ENCODE results near the gene MYH7.

The MYH7 gene

DNA sequence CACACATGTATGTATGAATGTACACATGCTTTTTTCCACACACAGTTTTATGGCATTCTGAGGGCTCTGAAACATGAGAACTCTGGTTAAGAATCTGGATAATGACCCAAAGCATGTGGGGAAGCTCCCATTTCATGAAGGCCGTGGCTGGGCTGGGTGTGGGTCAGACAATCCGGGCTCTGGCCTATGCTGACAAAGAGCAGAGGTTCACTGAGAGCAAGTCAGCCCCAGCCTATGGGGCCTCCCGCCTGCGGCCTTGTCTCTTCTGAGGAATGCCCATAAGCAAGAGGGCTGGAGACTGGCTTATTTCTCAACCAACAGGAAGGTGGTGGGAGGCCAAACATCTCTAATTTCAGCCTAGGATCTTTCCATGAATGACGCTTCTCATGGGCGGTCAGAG is 35.9 kb downstream of the MYH7 start:
- TF ChIP-seq, protein P1, sequence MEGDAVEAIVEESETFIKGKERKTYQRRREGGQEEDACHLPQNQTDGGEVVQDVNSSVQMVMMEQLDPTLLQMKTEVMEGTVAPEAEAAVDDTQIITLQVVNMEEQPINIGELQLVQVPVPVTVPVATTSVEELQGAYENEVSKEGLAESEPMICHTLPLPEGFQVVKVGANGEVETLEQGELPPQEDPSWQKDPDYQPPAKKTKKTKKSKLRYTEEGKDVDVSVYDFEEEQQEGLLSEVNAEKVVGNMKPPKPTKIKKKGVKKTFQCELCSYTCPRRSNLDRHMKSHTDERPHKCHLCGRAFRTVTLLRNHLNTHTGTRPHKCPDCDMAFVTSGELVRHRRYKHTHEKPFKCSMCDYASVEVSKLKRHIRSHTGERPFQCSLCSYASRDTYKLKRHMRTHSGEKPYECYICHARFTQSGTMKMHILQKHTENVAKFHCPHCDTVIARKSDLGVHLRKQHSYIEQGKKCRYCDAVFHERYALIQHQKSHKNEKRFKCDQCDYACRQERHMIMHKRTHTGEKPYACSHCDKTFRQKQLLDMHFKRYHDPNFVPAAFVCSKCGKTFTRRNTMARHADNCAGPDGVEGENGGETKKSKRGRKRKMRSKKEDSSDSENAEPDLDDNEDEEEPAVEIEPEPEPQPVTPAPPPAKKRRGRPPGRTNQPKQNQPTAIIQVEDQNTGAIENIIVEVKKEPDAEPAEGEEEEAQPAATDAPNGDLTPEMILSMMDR (IDR thresholded peaks at IDR 0.05) = no peak

DNA sequence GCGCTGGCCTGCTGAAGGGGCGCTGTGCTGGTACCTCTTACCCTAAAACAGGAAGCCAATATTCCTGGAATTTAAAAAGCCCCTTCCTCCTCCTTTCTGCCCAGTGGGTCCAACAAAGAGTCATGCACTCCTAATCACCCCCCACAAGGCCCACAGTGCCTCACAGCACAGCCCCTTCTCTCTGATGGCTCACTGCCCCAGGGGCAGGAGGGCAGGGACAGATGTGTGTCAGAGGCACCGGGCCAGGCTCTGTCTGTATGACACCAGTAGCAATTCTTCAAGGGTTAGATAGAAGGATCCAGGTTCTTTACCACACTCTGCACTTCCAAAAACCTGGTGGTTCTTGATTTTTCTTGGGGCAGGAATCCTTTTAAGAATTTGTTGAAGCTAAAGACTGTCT is 36.3 kb downstream of the MYH7 start:
- TF ChIP-seq, protein P1 (IDR thresholded peaks at IDR 0.05) = no peak

DNA sequence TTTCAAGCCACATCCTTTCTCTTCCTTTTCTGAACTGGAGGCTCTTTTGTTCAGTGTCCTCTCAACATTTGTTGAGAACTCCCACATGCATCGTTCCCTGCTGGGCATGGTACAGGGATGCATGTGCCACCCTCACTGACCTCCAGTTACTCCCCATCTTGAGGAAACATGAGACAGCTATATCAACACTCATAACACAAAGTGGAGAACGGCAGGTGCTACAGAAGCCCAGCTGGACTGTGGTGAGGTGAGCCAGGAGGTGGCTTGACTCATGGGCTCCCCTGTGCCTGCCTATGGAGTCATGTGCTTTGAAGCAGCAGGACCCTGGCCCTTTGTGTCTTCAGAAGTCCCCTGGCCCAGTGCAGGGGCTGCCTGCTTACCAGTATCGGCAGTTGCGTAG is 37.1 kb downstream of the MYH7 start:
- TF ChIP-seq, protein P1 (IDR thresholded peaks at IDR 0.05) = no peak

DNA sequence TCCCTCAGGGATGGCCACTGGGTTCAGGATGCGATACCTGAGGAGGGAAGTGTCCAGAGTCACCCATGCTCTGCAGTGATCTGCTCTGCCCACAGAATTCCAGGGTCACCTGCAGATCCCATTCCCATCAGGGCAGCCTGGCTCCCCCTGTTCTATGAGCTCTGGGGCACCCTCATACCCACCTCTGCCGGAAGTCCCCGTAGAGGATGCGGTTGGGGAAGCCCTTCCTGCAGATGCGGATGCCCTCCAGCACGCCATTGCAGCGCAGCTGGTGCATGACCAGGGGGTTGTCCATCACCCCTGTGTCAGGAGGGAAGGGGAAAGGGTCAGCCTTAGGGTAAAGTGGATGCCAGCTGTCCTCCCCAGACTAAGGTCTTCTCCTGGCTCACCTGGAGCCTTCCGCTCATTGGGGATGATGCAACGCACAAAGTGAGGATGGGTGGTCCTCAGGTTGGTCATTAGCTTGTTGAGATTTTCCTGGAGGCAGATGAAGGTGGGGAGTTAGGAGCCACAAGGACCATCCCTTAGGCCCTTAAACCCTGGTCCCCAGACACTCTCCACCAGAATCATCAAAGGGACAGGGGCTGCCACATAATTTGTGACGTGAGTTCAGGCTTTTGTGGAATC is 38.6 kb downstream of the MYH7 start:
- TF ChIP-seq, protein P1 (IDR thresholded peaks at IDR 0.05) = no peak

DNA sequence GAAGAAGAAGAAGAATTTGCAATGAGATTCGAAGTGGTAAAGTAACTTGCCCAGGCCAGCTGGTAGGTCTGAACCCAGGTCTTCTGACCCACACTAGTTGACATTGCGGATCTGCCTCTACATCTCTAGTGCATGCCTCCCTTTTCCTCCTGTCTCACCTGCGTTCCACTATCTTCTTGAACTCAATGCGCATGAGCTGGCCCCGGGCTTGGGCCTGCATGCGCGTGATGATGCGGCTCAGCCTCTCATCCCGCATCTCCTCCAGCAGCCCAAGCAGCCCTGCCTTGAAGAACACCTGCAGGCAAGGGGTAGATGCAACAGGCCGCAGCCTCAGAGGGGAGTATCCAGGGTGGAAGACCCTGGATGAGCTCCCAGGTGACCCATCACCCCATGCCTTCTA is 39.3 kb downstream of the MYH7 start:
- TF ChIP-seq, protein P1 (IDR thresholded peaks at IDR 0.05) = no peak

DNA sequence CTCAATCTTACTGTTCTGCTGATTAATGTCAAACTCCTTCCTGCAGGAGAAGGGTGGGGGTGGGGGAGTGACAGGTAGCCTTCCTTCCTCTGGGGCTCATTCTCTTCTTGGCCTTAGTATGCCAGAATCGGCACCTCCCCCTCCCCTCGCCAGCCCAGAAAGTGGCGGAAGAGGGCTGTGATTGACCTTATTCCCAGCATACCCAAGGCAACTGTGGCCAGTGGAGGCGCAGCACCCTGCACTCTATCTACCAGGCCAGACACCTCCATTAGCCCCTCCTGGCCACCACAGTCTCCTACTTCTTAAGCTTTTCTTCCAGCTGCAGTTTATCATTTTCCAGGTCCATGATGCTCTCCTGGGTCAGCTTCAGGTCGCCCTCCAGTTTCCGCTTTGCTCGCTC is 42.8 kb downstream of the MYH7 start:
- TF ChIP-seq, protein P1 (IDR thresholded peaks at IDR 0.05) = no peak

DNA sequence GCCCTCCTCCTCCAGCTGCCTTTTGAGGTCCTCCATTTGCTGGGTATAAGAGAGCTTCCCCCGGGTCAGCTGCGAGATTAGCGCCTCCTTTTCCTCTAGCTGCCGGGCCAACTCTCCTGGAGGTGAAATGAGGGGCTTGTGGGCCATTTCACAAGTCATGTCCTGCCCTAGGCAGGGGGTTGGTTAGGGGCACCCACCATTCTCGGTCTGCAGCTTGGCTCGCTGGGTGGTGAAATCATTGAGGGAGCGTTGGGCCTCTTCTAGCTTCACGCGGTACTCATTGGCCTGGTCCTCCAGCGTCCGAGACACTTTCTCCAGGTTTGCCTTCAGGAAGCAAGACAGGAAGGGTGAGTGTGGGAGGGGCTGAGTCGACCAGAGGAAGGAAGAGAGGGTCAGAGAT is 46.1 kb downstream of the MYH7 start:
- TF ChIP-seq, protein P1 (IDR thresholded peaks at IDR 0.05) = no peak

DNA sequence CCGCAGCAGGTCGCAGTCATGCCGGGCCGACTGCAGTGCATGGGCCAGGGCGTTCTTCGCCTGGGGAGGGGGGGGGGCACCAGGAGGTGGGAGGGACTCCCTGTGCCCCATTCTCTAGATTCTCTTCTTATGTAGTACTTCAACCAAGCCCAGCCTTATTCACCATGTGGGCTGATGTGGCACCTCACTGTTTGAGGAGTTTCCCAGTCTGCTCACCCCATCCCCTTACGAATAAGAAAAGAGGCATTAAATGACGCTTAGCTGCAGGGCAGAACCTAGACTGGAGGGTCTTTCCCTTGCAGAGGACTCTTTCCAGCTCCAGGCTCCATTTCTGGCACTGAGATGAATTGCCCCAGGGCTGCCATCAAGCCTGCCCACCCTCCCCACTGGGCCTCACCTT is 46.5 kb downstream of the MYH7 start:
- TF ChIP-seq, protein P1 (IDR thresholded peaks at IDR 0.05) = no peak

Measured in LNCAP (cell line).